ENCODE results near the gene PPP1R7. TPM values are rescaled to one million over a fixed set of nuclear protein-coding genes. Genes with fewer than 3 reads are reported as not detected.

Gene PPP1R7
- total RNA-seq, 2 experiments from 2014 or later, result 104 to 129 TPM

DNA sequence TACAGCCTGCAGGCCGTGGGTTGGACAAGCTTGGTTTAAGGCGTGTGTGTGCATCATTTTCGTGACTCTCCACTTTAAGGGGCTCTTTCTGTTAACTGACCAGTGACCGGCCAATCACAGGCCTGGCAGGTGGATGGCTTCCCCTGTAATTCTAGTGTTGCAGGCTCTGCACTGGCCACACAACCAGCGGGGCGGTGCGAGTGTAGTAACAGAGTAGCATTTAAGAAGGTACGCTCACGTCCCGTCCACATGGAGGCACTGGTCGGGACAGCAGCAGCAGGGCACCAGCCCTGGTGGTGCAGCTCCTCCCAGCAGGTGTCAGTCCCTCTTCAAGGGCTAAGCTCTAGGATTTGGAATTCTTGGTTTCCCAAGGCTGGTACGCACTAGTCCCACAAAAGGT, 30.2 kb downstream of the PPP1R7 start:
- H3K9me3 Mint-ChIP-seq (ENCODE audit: low read depth), result no peaks in the 10 kb centered on the region
- no peak overlapping the region for H3K4me3 Mint-ChIP-seq
- intact Hi-C loops (cut with DNase I, micrococcal nuclease), result loop anchor here in 1 of 2 experiments (1.0 kb wide), 2 partner anchors 25 to 440 kb away; no protein-coding TSS in a partner anchor
- no peak overlapping the region for H3K27ac Mint-ChIP-seq
- ATAC-seq (no peak), DNase-seq (no peak)
- POLR2A ChIA-PET, result interaction anchor here (1.0 kb wide), 1 partner anchor 31 kb away, joined by 5 read pairs; the partner anchor contains the start of gene PASK
- CTCF ChIA-PET, result interaction anchor here (0.9 to 1.2 kb wide), 3 partner anchors 24 to 102 kb away, joined by 3 to 4 read pairs (median 3); partner anchors contain the start of gene PPP1R7
- H3K27me3 Mint-ChIP-seq, result no peaks in the 10 kb centered on the region
- H3K4me1 Mint-ChIP-seq, result peaks cover 13% of the 10 kb centered on the region
- H3K36me3 Mint-ChIP-seq (ENCODE audit: low read depth), result peaks cover 29% of the 10 kb centered on the region

DNA sequence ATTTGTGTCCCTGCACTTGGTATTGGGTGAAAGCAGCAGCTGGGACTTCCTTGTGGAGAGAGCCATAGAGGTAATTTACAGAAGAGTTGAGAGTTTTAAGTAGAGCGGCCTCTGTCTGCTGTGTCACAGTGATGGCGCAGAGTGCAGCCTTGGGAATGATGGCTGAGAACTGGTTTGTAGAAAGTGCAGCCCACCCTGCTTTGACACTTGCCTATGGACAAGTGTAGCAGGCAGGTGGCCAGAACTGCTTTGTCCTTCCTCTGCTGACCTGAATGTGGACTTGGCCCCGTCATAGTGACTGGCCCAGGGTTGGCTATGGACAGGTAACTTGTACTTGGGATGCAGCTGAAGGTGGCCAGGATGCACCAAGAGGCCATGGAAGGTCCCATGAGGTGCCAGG, 31.9 kb downstream of the PPP1R7 start:
- intact Hi-C loops (cut with DNase I, micrococcal nuclease), result no loop called here
- Mint-ChIP-seq H3K4me1 (peaks cover 13% of the 10 kb centered on the region), H3K27ac (no peak overlapping the region), H3K36me3 (ENCODE audit: low read depth) (peaks cover 29% of the 10 kb centered on the region), H3K27me3 (no peaks in the 10 kb centered on the region), H3K9me3 (ENCODE audit: low read depth) (no peaks in the 10 kb centered on the region), H3K4me3 (no peak overlapping the region)
- DNase-seq (no peak), ATAC-seq (no peak)
- CTCF ChIA-PET, result interaction anchor here (0.7 to 1.1 kb wide), 2 partner anchors 65 to 180 kb away, joined by 3 to 4 read pairs; no protein-coding TSS in a partner anchor
- POLR2A ChIA-PET, result no interaction called here

DNA sequence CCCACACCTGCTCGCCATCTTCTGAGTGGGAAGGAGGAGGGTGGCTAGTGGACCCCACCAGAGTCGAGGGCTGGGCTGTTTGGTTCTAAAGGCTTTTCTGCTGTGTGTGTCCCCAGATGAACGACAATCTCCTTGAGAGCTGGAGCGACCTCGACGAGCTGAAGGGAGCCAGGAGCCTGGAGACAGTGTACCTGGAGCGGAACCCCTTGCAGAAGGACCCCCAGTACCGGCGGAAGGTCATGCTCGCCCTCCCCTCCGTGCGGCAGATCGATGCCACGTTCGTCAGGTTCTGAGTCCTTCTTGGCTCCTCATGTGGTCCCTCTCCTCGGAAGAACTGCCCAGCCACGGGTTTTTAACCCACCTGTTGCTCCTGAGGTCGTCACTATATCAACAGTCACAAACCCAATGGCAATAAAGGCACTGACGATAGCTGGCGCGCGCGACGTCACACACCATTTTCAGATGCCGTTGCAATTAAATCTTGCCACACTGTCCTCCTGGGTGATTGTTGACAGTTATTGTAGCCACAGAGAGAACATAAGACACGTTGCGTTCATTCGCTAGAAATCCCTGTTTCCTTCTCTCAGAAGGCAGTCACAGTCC, 32.4 kb downstream of the PPP1R7 start:
- intact Hi-C loops (cut with DNase I, micrococcal nuclease), result no loop called here
- ATAC-seq (no peak), DNase-seq (no peak)
- ChIA-PET CTCF (interaction anchor here (0.7 to 1.1 kb wide), 2 partner anchors 65 to 180 kb away, joined by 3 to 4 read pairs; no protein-coding TSS in a partner anchor), POLR2A (no interaction called here)
- peaks cover 13% of the 10 kb centered on the region for H3K4me1 Mint-ChIP-seq
- no peaks in the 10 kb centered on the region for H3K9me3 Mint-ChIP-seq (ENCODE audit: low read depth)
- H3K27me3 Mint-ChIP-seq, result no peaks in the 10 kb centered on the region
- H3K4me3 Mint-ChIP-seq, result no peak overlapping the region
- peaks cover 29% of the 10 kb centered on the region for H3K36me3 Mint-ChIP-seq (ENCODE audit: low read depth)
- no peak overlapping the region for H3K27ac Mint-ChIP-seq

DNA sequence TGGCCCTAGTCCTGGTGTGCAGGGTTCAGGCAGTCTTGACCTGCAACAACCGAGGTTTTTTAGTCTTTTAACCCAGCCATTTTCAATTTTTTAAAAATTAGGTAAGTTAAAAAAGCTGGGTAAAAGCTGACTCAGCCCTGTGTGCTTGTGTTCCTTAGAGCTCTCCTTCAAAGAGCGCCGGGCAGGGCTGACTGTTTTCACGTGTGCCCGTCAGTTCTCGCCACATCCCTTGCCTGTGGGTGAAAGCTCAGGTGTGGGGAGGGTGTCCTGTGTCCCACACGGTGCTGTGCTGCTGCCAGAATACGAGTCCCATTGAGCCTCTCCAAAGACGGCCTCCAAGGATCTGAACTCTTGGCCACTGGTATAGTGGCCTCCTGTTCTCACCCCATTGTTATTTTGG, 33.0 kb downstream of the PPP1R7 start:
- ChIA-PET CTCF (no interaction called here), POLR2A (no interaction called here)
- no peak overlapping the region for H3K4me3 Mint-ChIP-seq
- intact Hi-C loops (cut with DNase I, micrococcal nuclease), result no loop called here
- H3K9me3 Mint-ChIP-seq (ENCODE audit: low read depth), result no peaks in the 10 kb centered on the region
- H3K4me1 Mint-ChIP-seq, result peaks cover 13% of the 10 kb centered on the region
- H3K27me3 Mint-ChIP-seq, result no peaks in the 10 kb centered on the region
- peaks cover 26% of the 10 kb centered on the region for H3K36me3 Mint-ChIP-seq (ENCODE audit: low read depth)
- no peak overlapping the region for H3K27ac Mint-ChIP-seq
- DNase-seq (no peak), ATAC-seq (no peak)

DNA sequence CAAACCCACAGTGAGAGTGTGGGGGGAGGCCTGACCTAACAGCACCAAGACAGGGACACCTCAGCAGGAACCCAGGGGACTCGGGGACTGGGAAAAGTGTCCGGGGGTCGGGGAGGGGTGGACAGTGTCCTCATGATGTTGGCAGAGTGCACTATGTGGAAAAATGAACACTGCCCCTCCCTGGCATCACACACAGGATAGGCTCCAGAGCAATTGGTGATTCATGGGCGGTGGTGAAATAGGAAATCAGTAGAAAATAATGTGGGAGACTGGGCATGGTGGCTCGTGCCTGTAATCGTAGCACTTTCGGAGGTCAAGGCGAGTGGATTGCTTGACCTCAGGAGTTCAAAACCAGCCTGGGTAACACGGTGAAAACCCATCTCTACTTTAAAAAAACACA, 34.6 kb downstream of the PPP1R7 start:
- intact Hi-C loops (cut with DNase I, micrococcal nuclease), result no loop called here
- ChIA-PET CTCF (interaction anchor here (0.7 kb wide), 1 partner anchor 198 kb away, joined by 3 read pairs; no protein-coding TSS in a partner anchor), POLR2A (no interaction called here)
- Mint-ChIP-seq H3K36me3 (ENCODE audit: low read depth) (peaks cover 14% of the 10 kb centered on the region), H3K27me3 (no peaks in the 10 kb centered on the region), H3K4me3 (no peak overlapping the region), H3K4me1 (peaks cover 3% of the 10 kb centered on the region), H3K27ac (no peak overlapping the region), H3K9me3 (ENCODE audit: low read depth) (no peaks in the 10 kb centered on the region)
- no peak for DNase-seq
- no peak for ATAC-seq

DNA sequence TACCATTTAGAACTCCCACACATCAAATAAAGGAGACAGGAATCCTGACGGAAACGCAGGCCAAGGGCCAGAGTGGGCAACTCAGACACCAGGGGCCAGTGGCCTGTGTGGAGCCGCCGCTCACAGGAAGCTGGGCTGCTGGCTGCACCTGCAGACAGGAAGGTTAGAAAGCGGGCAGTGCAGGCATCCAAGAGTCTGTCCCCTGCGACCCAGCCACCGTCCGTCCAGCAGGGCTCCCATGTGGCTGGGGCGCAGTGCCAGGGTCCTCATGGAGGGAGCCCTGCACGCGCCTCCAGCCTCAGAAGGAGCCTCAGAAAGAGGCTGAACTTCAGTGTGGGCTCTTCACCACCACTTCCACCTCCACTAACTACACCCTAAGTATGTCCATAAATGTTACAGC, 35.7 kb downstream of the PPP1R7 start:
- intact Hi-C loops (cut with DNase I, micrococcal nuclease), result no loop called here

DNA sequence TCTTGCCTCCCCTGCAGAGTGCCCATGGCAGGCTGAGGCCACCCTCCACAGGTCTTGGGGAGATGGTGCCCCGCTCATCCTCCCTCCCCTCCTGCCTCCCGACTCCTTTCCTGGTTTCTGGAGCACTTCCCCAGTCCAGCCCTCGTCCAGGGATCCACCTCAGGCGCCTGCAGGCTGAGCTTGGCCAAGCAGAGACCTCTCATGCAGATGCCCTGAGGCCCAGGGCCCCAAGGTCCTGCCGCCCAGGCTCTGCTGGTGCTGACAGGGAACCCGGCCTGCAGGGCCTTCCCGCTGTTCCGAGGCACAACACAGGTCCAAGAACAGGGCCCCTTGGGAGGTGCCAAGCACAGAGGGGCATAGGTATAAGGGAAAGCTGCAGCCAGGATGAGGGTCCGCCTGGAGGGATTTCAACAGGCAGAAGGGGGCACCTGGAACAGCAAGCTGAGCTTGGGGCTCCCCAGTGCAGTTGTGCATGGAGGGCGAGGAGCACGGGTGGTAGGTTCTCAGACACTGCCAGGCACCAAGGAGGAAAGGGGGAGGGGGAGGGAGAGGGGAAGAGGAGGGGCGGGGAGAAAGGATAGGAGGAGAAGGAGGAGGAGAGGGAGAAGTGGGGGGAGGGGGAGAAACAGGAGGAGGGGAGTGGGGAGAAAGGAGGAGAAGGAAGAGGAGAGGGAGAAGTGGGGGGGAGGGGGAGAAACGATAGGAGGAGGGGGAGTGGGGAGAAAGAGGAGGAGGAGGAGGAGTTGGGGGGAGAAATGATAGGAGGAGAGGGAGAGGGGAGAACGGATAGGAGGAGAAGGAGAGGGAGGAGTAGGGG, 37.0 kb downstream of the PPP1R7 start:
- H3K4me3 Mint-ChIP-seq, result no peak overlapping the region
- no peaks in the 10 kb centered on the region for H3K27me3 Mint-ChIP-seq
- intact Hi-C loops (cut with DNase I, micrococcal nuclease), result no loop called here
- DNase-seq, result no peak
- POLR2A ChIA-PET, result no interaction called here
- ATAC-seq, result no peak
- peaks cover 9% of the 10 kb centered on the region for H3K36me3 Mint-ChIP-seq (ENCODE audit: low read depth)
- H3K27ac Mint-ChIP-seq, result no peak overlapping the region
- no peaks in the 10 kb centered on the region for H3K4me1 Mint-ChIP-seq
- CTCF ChIA-PET, result interaction anchor here (0.7 kb wide), 1 partner anchor 25 kb away, joined by 3 read pairs; no protein-coding TSS in a partner anchor
- H3K9me3 Mint-ChIP-seq (ENCODE audit: low read depth), result no peaks in the 10 kb centered on the region

More for the DNA sequence above, 35.7 kb downstream of the PPP1R7 start:
- ATAC-seq (no peak), DNase-seq (no peak)
- no peaks in the 10 kb centered on the region for H3K4me1 Mint-ChIP-seq
- no peak overlapping the region for H3K27ac Mint-ChIP-seq
- no peaks in the 10 kb centered on the region for H3K27me3 Mint-ChIP-seq
- peaks cover 11% of the 10 kb centered on the region for H3K36me3 Mint-ChIP-seq (ENCODE audit: low read depth)
- CTCF ChIA-PET, result no interaction called here
- H3K9me3 Mint-ChIP-seq (ENCODE audit: low read depth), result no peaks in the 10 kb centered on the region
- H3K4me3 Mint-ChIP-seq, result no peak overlapping the region
- POLR2A ChIA-PET, result no interaction called here

DNA sequence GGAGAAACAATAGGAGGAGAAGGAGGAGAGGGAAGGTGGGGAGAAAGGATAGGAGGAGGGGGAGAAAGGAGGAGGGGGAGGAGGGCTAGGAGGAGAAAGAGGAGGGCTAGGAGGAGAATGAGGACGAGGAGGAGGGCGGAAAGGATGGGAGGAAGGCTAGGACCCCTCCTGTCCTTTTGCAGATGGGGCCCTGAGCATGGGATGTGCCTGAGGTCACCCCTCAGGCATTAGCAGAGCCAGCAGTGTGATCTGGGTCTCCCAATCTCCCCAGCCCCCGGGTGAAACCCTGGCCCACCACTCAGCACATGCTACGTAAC, 37.6 kb downstream of the PPP1R7 start:
- H3K36me3 Mint-ChIP-seq (ENCODE audit: low read depth), result peaks cover 5% of the 10 kb centered on the region
- POLR2A ChIA-PET, result no interaction called here
- ATAC-seq (no peak), DNase-seq (no peak)
- CTCF ChIA-PET, result interaction anchor here (0.6 kb wide), 1 partner anchor 13 kb away, joined by 3 read pairs; no protein-coding TSS in a partner anchor
- H3K9me3 Mint-ChIP-seq (ENCODE audit: low read depth), result no peaks in the 10 kb centered on the region
- no peaks in the 10 kb centered on the region for H3K4me1 Mint-ChIP-seq
- H3K4me3 Mint-ChIP-seq, result no peak overlapping the region
- H3K27me3 Mint-ChIP-seq, result no peaks in the 10 kb centered on the region
- no peak overlapping the region for H3K27ac Mint-ChIP-seq
- intact Hi-C loops (cut with DNase I, micrococcal nuclease), result no loop called here

DNA sequence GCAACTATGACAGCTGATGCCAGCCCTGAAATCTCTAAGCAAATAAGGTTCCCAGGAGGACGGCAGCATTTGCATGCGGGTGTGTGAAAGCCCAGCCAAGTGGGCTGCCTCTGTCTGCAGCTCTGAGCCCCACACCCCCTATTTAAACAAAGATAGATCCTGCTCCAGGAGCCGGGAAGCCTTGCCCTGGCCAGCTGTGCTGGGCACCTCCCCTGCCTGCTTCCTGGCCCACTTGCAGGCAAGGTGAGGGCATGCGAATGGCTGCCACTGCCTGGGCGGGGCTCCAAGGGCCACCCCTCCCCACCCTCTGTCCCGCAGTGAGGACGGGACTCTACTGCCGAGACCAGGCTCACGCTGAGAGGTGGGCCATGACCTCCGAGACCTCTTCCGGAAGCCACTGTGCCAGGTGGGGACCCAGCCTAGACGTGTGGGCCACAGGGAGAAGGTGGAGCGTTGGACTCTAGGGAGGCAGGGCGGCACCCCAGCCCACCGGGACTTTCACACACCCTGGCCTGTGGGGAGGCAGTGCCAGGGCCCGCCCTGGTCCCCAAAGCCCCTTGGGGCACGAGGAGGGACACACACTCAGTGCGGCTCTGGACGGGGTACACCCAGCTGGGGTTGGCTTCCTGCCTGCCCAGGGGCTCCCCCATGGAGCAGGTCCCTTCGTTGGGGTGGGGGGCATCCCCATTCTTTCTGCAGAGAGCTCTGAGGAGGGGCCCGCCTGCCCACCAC, 38.3 kb downstream of the PPP1R7 start, which contains the start of gene ANO7:
TSS of gene ANO7 (plus strand) at position 317 of the 732 bp plus-strand sequence. CDS start 1,387 bp downstream, outside the sequence.
- ChIA-PET CTCF (interaction anchor here (0.6 kb wide), 1 partner anchor 12 kb away, joined by 3 read pairs; no protein-coding TSS in a partner anchor), POLR2A (no interaction called here)
- H3K27ac Mint-ChIP-seq, result no peak within 1 kb of the TSS
- intact Hi-C loops (cut with DNase I, micrococcal nuclease), result no loop called here
- H3K4me1 Mint-ChIP-seq, result no peaks in the 10 kb centered on the region
- ATAC-seq, result no peak
- DNase-seq, result no peak
- H3K36me3 Mint-ChIP-seq (ENCODE audit: low read depth), result peaks cover 5% of the 10 kb centered on the region
- H3K9me3 Mint-ChIP-seq (ENCODE audit: low read depth), result no peaks in the 10 kb centered on the region
- H3K4me3 Mint-ChIP-seq, result no peak within 1 kb of the TSS
- no peaks in the 10 kb centered on the region for H3K27me3 Mint-ChIP-seq

DNA sequence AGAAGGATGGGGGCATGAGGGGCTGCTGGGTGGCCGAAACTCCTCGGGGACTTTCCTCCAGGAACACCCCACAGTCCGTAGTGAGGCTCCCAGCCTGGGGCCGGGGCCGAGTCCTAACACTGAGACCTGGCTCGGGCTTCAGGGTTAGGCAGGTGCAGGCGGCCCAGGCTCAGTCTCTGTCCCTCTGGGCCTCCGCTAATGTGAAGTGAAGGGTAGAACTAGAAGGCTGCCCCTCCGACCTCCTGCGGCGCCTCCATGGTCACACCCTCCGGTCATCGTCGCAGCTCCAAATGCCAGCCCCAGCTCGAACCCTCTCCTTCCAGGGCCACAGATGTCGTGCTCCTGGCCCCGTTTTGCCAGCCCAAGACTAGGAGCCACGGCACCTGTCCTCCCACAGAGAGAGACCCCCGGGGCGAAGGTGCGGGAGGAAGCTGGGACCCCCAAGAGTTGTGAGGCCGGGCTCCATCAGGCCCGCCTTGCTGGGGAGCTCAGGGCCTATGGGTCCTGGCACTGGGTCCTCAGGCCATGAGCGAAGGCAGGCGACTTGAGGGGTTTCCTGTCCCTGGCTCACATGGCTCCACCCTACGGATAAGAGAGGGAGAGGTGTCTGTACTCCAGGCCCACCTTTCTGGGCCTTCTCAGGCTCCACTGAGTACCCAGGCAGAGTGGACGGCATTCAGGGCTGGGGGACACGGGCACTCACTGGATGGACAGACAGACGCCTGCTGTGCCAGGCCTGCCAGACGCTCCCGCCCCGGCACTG, 39.0 kb downstream of the PPP1R7 start:
- no peak overlapping the region for H3K4me3 Mint-ChIP-seq
- CTCF ChIA-PET, result no interaction called here
- ATAC-seq, result no peak
- intact Hi-C loops (cut with DNase I, micrococcal nuclease), result no loop called here
- DNase-seq, result no peak
- H3K27me3 Mint-ChIP-seq, result no peaks in the 10 kb centered on the region
- peaks cover 5% of the 10 kb centered on the region for H3K36me3 Mint-ChIP-seq (ENCODE audit: low read depth)
- H3K9me3 Mint-ChIP-seq (ENCODE audit: low read depth), result no peaks in the 10 kb centered on the region
- H3K4me1 Mint-ChIP-seq, result no peaks in the 10 kb centered on the region
- POLR2A ChIA-PET, result no interaction called here
- H3K27ac Mint-ChIP-seq, result no peak overlapping the region

DNA sequence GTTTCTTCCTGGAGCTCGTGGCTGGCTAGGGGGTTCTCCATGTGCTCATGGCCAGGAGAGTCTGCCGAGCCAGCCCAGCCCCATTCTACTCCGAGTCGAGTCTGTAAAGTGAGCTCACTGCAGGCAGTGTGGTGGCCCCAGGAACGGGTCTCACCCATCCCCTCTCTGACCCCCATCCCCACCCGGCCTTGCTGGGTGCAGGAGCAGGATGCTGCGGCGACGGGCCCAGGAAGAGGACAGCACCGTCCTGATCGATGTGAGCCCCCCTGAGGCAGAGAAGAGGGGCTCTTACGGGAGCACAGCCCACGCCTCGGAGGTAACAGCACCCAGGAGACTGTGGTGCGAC, 39.6 kb downstream of the PPP1R7 start:
- intact Hi-C loops (cut with DNase I, micrococcal nuclease), result no loop called here
- CTCF ChIA-PET, result no interaction called here
- Mint-ChIP-seq H3K36me3 (ENCODE audit: low read depth) (peaks cover 2% of the 10 kb centered on the region), H3K27ac (no peak overlapping the region), H3K9me3 (ENCODE audit: low read depth) (no peaks in the 10 kb centered on the region), H3K27me3 (no peaks in the 10 kb centered on the region), H3K4me1 (no peaks in the 10 kb centered on the region), H3K4me3 (no peak overlapping the region)
- no peak for ATAC-seq
- POLR2A ChIA-PET, result no interaction called here
- no peak for DNase-seq
